Measurements from ENCODE around the gene ATP11A. TPM values are rescaled to one million over a fixed set of nuclear protein-coding genes. Genes with fewer than 3 reads are reported as not detected.
A peak's percentile ranks its signal among the peaks of the same experiment; 100 is the strongest.
"Not testable (repeated sequence)": the region's sequence is repeated elsewhere in the genome, so short reads cannot be mapped to it uniquely, and the experiment has no call there.

The ATP11A gene
- polyA plus RNA-seq, 12 donors = 16.4 to 38.1 (median 22.5) TPM; not detected in 1

DNA sequence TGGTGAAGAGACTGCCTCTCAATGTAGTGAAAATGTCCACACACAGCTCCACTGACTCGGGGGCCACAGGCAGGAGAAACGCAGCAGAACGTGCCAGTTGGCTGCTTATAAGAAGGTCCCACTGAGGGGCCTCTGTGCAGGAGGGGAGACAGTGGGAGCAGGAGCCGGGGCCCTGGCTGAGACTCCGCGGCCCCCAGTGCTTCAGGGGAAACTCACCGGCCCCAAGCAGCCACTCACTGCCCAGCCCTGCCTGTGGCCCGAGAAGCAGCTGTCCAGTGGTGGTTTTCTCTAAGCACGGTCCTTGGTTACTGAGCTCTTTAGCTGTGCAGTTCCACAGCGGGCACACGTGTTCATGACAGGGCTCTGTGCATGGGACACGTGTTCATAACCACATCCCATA is 187.2 kb downstream of the ATP11A start:
- no peak for DNase-seq

- DNase-seq = no peak
Measured at GRCh38 chr13:112877539-112877938, 187.7 kb downstream of the ATP11A start.

GRCh38 chr13:112877976-112878955 is 188.4 kb downstream of the ATP11A start:
- no peak for DNase-seq

- no peak for DNase-seq
Measured at GRCh38 chr13:112879283-112879833, 189.5 kb downstream of the ATP11A start.

DNA sequence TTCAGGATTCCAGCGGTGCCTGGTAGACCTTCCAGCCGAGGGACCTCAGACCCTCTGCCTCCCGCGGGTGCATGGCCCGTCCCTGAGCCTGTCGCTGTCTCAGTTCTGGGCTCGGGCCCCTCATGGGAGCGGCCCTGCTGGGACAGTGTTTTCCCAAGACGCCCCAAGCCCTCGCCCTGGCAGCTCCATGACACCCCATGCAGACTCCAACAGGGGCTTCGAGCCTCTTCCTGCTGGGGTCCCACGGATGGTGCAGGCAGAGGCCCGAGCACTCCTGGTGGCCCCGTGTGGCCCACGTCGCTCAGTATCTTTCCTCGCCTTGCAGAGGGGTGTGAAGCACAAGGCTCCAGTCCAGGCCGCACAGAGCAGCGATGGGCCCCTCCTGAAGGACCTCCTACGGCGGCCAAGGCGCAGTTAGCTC is 190.4 kb downstream of the ATP11A start:
- no peak for DNase-seq

GRCh38 chr13:112880976-112881540 is 191.2 kb downstream of the ATP11A start:
- no peak for DNase-seq

GRCh38 chr13:112881656-112882554 is 192.1 kb downstream of the ATP11A start:
- no peak for DNase-seq

DNA sequence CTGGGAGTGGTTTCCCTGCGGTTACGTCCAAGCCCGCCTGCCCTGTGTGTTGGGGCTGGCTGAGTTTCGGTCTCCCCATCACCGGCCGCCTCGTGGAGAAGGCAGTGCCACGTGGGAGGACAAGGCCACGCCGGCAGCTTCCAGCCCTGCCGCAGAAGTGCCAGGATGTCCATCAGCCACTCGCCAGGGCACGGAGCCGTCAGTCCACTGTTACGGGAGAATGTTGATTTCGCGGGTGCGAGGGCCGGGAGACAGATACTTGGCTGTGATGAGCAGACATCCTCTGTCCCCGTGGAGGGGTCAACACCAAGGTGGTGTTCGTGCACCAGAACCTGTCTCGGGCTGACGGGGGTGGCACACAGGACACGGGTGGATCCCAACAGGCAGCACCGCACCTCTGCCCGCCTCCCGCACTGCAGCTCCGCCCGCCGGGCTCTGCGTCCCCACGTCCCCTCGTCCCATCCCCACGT is 192.8 kb downstream of the ATP11A start:
- no peak for DNase-seq

DNA sequence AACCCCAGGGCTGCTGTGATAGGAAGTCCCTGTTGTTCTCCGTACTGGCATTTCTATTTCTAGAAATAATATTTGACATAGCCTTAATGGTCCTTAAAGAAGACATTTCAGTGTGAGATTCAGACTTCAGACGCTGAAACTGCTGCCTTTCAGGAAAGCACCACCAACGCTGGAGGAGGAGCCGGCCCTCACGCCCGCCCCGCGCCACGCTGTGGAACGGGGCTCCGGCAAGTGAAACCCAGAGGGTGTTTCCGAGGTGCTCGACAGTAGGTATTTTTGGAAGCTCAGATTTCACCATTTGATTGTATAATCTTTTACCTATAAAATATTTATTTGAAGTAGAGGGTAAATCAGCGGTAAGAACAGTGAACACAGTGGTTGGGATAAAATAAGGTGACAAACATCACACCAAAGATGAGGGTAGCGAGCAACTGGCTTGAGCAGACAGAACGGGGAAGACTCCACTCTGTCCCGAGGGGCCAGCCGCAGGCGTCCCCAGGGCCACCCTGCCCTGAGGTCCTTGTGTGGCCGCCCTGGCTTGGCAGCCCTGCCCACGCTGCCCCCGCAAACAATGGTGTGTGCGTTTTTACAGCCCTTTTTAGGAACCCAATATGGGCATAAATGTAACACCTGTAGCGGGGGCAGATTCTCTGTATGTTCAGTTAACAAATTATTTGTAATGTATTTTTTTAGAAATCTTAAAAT is 193.6 kb downstream of the ATP11A start:
- no peak for DNase-seq

DNA sequence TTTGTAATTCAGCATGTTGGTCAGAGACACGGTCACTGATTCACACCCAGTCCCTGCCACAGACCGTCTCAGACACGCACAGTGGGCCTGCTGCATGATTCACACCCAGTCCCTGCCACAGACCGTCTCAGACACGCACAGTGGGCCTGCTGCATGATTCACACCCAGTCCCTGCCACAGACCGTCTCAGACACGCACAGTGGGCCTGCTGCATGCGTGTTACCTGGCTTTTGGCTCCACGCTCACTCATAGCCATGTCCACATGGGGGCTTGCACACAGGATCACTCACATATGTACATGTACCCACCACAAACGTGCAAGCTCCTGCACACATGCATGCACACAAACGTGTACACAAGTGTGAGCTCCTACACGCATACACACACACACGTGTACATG is 194.9 kb downstream of the ATP11A start:
- not testable (repeated sequence) for DNase-seq

- DNase-seq = no peak
Measured at GRCh38 chr13:112885242-112885781, 195.5 kb downstream of the ATP11A start.

- DNase-seq = peak; percentile 77
Measured at GRCh38 chr13:112885782-112886268, 196.0 kb downstream of the ATP11A start.

GRCh38 chr13:112887151-112887550 is 197.3 kb downstream of the ATP11A start:
- no peak for DNase-seq

- no peak for DNase-seq
Measured at GRCh38 chr13:112887557-112887991, 197.7 kb downstream of the ATP11A start.

DNA sequence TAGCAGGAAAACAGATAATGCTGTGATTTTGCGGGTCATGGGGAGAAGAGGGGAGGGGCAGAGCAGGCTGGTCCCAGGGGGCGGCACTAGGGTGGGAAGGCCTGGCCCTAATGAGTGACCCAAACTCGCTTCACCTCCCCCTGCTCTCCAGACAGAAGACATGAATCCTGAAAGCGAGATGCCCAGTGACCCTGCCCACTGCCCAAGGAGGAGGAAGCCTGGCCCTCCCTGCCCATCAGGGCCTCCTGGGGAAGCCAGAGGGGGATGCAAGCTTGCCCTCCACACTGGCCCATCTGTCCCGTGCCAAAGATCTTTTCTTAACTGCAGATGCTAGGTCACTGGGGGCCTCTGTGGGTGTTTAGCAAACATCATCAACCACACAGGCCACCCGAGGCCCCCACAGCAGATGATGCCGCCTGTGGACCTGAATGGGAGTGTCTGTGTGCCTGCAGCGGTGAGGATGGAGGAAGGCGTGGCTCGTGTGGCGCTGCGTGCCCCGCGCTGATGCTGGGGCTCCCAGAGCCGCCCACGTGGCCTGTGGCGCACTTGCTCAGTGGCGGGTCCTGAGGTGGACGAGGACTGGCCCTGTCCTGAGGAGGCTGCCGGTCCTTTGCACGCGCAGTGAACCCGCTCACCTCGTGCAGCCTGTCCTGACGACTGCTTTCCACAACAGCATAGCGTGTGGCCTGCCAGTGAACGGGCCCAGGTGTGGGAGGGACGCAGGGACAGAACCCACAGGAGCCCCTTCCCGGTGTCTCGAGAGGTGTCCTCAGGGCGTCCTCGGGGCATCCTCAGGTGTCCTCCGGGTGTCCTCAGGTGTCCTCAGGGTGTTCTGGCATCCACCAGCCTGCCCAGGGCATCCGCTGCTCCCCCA is 198.6 kb downstream of the ATP11A start:
- DNase-seq = no peak

DNA sequence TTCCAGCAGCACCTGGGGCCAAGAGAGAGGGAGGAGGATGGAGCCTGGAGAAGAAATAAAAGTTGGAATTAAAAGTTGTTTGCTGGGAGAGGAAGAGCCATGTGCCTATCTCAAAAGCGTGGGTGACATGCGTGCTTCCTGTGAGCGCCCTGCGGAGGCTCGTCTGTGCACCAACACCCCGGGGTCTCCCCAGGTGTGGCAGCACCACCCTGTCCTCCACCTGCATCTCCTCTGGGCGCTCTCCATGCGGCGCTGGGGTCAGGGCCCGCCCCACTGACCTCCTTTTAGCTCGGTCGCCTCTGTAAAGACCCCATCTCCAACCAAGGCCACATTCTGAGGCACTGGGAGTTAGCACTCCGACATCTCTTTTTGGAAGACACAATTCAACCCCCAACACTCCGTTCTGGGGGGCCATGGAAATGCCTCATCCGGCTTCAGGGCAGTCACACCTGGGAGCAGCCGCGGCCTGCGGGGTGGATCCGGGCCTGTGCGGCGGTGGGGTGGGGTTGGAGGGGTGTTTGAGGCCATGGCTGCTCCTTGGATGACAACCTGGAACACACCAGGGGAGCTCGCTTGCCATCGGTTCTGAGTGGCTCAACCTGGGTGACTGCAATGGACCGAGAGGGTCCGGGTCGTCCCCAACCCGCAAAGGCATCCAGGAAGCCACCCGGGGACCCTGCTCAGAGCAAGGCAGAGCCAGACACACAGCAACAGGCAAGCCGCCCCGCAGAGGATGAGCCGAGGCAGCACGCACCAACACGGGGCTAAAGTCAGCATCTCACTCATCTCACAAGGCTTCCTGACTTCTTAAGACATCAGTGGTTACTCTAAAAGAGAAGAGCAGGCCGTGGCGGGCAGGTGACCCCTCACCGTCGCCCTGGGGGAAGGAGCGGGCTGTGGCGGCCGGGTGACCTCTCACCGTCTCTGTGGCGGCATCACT is 199.8 kb downstream of the ATP11A start:
- DNase-seq = no peak

DNA sequence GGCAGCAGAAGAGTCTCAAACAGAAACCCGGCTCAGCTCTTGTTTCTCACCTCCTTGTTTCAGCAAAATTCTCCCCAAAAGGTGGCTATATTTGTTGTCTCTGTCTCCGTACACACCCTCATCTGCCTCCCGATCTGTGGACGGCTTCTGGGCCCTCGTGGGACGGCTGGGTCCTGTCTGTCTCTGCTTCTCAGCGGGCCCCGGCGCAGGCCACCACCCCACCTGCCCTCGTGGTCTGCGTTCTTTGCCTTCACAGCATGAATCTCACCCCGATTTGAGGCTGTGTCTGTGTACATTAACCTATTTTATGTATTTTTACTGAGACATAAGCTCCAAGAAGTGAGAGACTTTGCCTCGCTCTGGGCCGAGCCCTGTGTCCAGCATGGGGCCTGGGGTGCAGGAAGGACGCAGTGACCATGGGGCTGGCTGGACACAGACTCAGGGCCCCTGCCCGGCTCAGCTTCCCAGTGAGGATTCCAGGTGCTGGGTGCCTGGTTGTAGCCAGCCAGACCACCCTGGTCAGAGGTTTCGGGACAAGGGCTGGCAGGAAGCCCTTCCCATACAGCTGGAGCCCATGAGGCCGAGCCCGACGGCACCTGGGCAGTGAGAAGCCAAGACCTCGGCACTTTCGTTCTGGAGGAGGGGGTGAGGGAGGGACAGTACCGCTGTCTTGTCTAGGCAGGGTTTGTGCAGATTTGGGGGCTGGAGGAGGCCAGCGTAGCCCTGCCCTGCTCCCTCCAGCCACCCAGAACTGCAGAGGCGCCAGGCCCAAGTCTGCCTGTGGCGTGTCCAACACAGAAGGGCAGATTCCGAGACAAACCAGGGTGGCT is 200.7 kb downstream of the ATP11A start:
- DNase-seq = no peak

Data from muscle of arm (tissue), 12 donors.